T-cell (primary cell): Measurements from ENCODE around the gene MCM3. TPM values are rescaled to one million over a fixed set of nuclear protein-coding genes. Genes with fewer than 3 reads are reported as not detected.

Experiments
- total RNA-seq, 35 experiments: library from RNA in 6 of 35; stranded (reverse) in 6 of 35; fragments of 120-200 nt in 1 of 35; gene quantifications; one replicate each; pipeline versions ENCODE4 v1.2.1 to v1.2.4 and lab custom pipeline; 2013 to 2026

The MCM3 gene
- total RNA-seq, 5 donors from 2014 or later (not counting 1 experiment from before 2014, with no cell fraction given) = 22.9 to 52.1 (median 47.5) TPM

Other genes with a start within 250 kb of the MCM3 start
- under 1 TPM in 2 of 5 donors, not detected in 3; 0.03 TPM for gene PKHD1, start 197.1 kb downstream of the MCM3 start, total RNA-seq
- gene IL17A, start 98.4 kb downstream of the MCM3 start, total RNA-seq = not detected
- not detected for gene IL17F, start 40.2 kb downstream of the MCM3 start, total RNA-seq
- 10 to 100 TPM; 12.0 to 35.2 (median 30.2) TPM for gene PAQR8, start 77.4 kb upstream of the MCM3 start, total RNA-seq
- gene EFHC1, start 135.6 kb upstream of the MCM3 start, total RNA-seq = 1 to 10 TPM; 4.5 to 8.6 (median 6.2) TPM